Erythroblast (primary cell): ENCODE results near the gene PRKAR1B.

Experiments
- DNase-seq, 2 experiments: peaks; one replicate each; lab custom pipeline; 2025; lab: John Stamatoyannopoulos, UW
- GATA1 ChIP-seq: IDR thresholded peaks from 2 replicates; pipeline ENCODE4 v1.6.1; 2011; ENCODE audit warnings: low read depth, mild to moderate bottlenecking, control low read depth, low read length, moderate library complexity
- POLR2A ChIP-seq: IDR thresholded peaks from 2 replicates; pipeline ENCODE4 v1.6.1; 2011; ENCODE audit warnings: mild to moderate bottlenecking, low read length

The PRKAR1B gene

DNA sequence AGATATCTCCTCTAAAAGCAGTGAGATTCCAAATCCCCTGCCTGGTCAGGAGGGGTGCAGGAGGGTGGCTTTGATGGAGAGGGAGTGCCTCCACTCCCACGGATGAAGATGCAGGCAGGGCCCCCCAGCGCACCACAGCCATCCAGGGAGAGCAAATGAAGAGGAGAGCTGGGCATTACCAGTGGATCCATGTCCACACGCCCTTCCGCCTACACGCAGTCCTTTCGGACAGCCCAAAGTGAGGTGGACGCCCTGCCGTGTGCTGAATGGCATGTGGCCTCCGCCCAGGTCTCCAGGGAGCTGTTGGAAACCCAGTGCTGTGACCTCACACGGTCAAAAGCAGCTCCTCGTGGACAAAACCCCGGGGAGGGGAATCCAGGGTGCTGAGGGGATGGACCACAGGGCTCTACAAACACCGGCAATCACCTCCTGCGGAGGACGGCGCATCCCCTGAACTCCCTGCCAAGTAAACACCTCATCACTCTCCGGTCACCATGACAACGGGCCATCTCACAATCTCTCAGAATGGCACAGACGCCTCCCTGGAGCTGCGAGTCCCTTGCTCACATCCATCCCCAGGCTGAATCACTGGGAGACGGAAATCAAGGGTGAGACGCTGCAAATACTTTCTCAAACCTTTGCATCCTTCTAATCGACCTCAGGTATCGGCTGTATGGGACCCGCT, 35.6 kb downstream of the PRKAR1B start:
- DNase-seq: no peak
- TF ChIP-seq POLR2A (no peak), GATA1 (no peak)

GRCh38 chr7:690478-691360, 36.4 kb downstream of the PRKAR1B start:
- no peak for DNase-seq
- TF ChIP-seq GATA1: no peak
- TF ChIP-seq POLR2A: no peak

- DNase-seq: peak; percentile 13 to 20
- TF ChIP-seq GATA1 (no peak), POLR2A (no peak)
Measured at GRCh38 chr7:685540-685939, 41.5 kb downstream of the PRKAR1B start.

GRCh38 chr7:684416-684815, 42.7 kb downstream of the PRKAR1B start:
- no peak for DNase-seq
- TF ChIP-seq POLR2A (no peak), GATA1 (no peak)

- no peak for DNase-seq
- TF ChIP-seq GATA1 (no peak), POLR2A (no peak)
Measured at GRCh38 chr7:683526-684205, 43.4 kb downstream of the PRKAR1B start.

GRCh38 chr7:682810-683209, 44.3 kb downstream of the PRKAR1B start:
- no peak for TF ChIP-seq GATA1
- no peak for DNase-seq

DNA sequence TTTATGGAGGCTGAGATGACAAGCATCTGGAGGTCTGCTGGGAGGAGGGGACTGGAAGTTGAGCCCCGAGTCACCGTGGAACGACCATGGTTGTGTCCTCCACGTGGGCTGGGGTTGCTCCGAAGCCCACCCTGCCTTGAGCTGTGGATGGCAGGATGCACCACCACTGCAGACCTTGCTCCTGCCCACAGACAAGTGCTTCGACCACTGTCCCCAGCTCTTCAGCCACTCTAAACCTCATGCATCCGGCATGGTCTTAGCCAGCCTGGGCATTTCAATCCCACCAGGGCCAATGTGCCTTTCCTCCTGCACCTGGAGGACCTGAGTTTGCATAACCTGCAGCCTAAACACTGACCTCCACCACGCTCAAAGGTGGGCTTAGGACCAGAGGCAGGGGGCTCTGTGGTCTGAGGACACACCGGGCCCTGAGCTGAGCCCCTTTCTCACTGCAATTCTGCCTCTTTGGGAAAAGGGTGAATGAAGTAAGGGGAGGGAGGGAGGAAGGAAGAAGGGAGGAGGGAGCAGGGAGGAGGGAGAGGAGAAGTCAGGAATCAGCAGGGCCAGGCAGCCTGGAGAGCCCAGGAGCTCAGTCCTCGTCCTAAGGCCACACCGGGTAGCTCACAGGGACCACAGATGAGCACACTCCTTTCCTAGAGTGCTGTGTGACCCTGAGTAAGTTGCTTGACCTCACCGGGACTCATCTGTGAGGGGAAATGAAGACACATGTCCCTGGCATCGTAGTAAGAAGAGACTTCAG, 45.4 kb downstream of the PRKAR1B start:
- no peak for TF ChIP-seq POLR2A
- no peak for TF ChIP-seq GATA1
- DNase-seq: no peak

- no peak for TF ChIP-seq GATA1
- peak in 1 of 2 experiments; percentile 23 for DNase-seq
Measured at GRCh38 chr7:680411-681127, 46.5 kb downstream of the PRKAR1B start.

- DNase-seq: no peak
- TF ChIP-seq GATA1 (no peak), POLR2A (no peak)
Measured at GRCh38 chr7:676972-677385, 50.1 kb downstream of the PRKAR1B start.

GRCh38 chr7:676246-676971, 50.7 kb downstream of the PRKAR1B start:
- TF ChIP-seq GATA1 (no peak), POLR2A (no peak)
- no peak for DNase-seq

- TF ChIP-seq GATA1 (no peak), POLR2A (no peak)
- DNase-seq: no peak
Measured at GRCh38 chr7:674454-675410, 52.3 kb downstream of the PRKAR1B start.
